Neural cell (in vitro differentiated cells): ENCODE measurements around the gene ATP8B1. TPM values are rescaled to one million over a fixed set of nuclear protein-coding genes. Genes with fewer than 3 reads are reported as not detected.

Experiments used
- H2AFZ ChIP-seq: fragments of 200-600, 300-800 bp; sonication (generic), shearing (Covaris generic); 2 replicates; pipeline ENCODE4 v1.6.0; 2014; ENCODE audit warnings: low read depth, mild to moderate bottlenecking, antibody characterized with exemption, low read length, moderate library complexity
- H3F3A ChIP-seq: fragments of 200-600 bp; shearing (Covaris generic); 2 replicates; pipeline ENCODE4 v1.6.1; 2016; ENCODE audit warnings: mild to moderate bottlenecking, moderate library complexity, mixed read lengths, antibody characterized with exemption, low read length; ENCODE audit not compliant: insufficient read depth, poor library complexity, severe bottlenecking
- H3K27ac ChIP-seq: fragments of 200-600, 300-800 bp; sonication (generic), shearing (Covaris generic); 2 replicates; pipeline ENCODE4 v1.5.1; 2014; ENCODE audit warnings: mild to moderate bottlenecking, low read length, moderate library complexity
- H3K27me3 ChIP-seq: fragments of 300-800, 200-600 bp; sonication (generic), shearing (Covaris generic); 2 replicates; pipeline ENCODE4 v1.6.0; 2014; ENCODE audit warnings: mild to moderate bottlenecking, low read depth, low read length, moderate library complexity; ENCODE audit not compliant: insufficient read depth
- H3K36me3 ChIP-seq: fragments of 300-800, 200-600 bp; sonication (generic), shearing (Covaris generic); 2 replicates; pipeline ENCODE4 v1.5.1; 2014; ENCODE audit warnings: mild to moderate bottlenecking, antibody characterized with exemption, low read length, moderate library complexity; ENCODE audit not compliant: insufficient read depth
- H3K4me2 ChIP-seq: fragments of 300-800, 200-600 bp; sonication (generic), shearing (Covaris generic); 2 replicates; pipeline ENCODE4 v1.6.0; 2014; ENCODE audit warnings: mild to moderate bottlenecking, low read length
- H3K4me3 ChIP-seq: fragments of 300-800, 200-600 bp; sonication (generic), shearing (Covaris generic); 2 replicates; pipeline ENCODE4 v1.5.1; 2014; ENCODE audit warnings: mild to moderate bottlenecking, low read length, moderate library complexity
- H3K79me2 ChIP-seq: fragments of 200-600 bp; shearing (Covaris generic); replicated peaks from 2 replicates; pipeline ENCODE4 v1.6.0; 2014; ENCODE audit warnings: mild to moderate bottlenecking, low read length, moderate library complexity; ENCODE audit not compliant: insufficient read depth
- H3K9ac ChIP-seq: fragments of 300-800, 200-600 bp; sonication (generic), shearing (Covaris generic); 2 replicates; pipeline ENCODE4 v1.6.1; 2016; ENCODE audit warnings: mild to moderate bottlenecking, low read length, mixed read lengths
- H3K9me2 ChIP-seq: fragments of 200-600 bp; shearing (Covaris generic); 2 replicates; pipeline ENCODE4 v1.6.1; 2016; ENCODE audit warnings: mild to moderate bottlenecking, low read length, mixed read lengths; ENCODE audit not compliant: insufficient read depth
- H3K9me3 ChIP-seq: fragments of 200-600, 300-800 bp; sonication (generic), shearing (Covaris generic); 2 replicates; pipeline ENCODE4 v1.6.1; 2016; ENCODE audit warnings: mild to moderate bottlenecking, mixed run types, low read length, moderate library complexity, mixed read lengths
- H4K20me1 ChIP-seq: fragments of 200-600 bp; shearing (Covaris generic); 2 replicates; pipeline ENCODE4 v1.6.1; 2016; ENCODE audit warnings: mild to moderate bottlenecking, mixed run types; ENCODE audit not compliant: insufficient read depth
- CTCF ChIP-seq: fragments of 450-650 bp; IDR thresholded peaks from 2 replicates; pipeline ENCODE4 v1.5.1; 2014; ENCODE audit warnings: antibody characterized with exemption, mild to moderate bottlenecking, moderate library complexity; ENCODE audit not compliant: poor library complexity, severe bottlenecking
- EP300 ChIP-seq: fragments of 450-650 bp; conservative IDR thresholded peaks from 2 replicates; pipeline ENCODE4 v1.6.1; 2014; ENCODE audit warnings: antibody characterized with exemption, mild to moderate bottlenecking, moderate library complexity; ENCODE audit not compliant: poor library complexity, severe bottlenecking
- EZH2 ChIP-seq: fragments of 200-600, 300-800 bp; shearing (Covaris generic), sonication (generic); IDR thresholded peaks from 2 replicates; pipeline ENCODE4 v1.6.1; 2014; ENCODE audit warnings: antibody characterized with exemption, low read length, borderline replicate concordance, mild to moderate bottlenecking; ENCODE audit not compliant: insufficient read depth, poor library complexity, severe bottlenecking
- MXI1 ChIP-seq: fragments of 450-650 bp; conservative IDR thresholded peaks from 2 replicates; pipeline ENCODE4 v1.6.1; 2014; ENCODE audit warnings: antibody characterized with exemption, mild to moderate bottlenecking; ENCODE audit not compliant: poor library complexity, severe bottlenecking
- POLR2AphosphoS5 ChIP-seq: IDR thresholded peaks from 2 replicates; pipeline ENCODE4 v1.6.1; 2012
- RAD21 ChIP-seq: fragments of 450-650 bp; conservative IDR thresholded peaks from 2 replicates; pipeline ENCODE4 v1.6.1; 2014; ENCODE audit warnings: antibody characterized with exemption, mild to moderate bottlenecking, moderate library complexity
- SMC3 ChIP-seq: fragments of 450-650 bp; conservative IDR thresholded peaks from 2 replicates; pipeline ENCODE4 v1.6.1; 2014; ENCODE audit warnings: antibody characterized with exemption, mild to moderate bottlenecking, moderate library complexity; ENCODE audit not compliant: poor library complexity
- TAF1 ChIP-seq: IDR thresholded peaks from 2 replicates; pipeline ENCODE4 v1.6.1; 2012; ENCODE audit warnings: low read depth
- polyA plus RNA-seq: library from polyadenylated mRNA; depleted of rRNA; stranded (reverse); fragments of >200 nt; gene quantifications from 2 replicates; pipeline ENCODE4 v1.2.3, GENCODE V29; 2014
- TF ChIP-seq, protein P1 (sequence below): IDR thresholded peaks from 2 replicates; pipeline ENCODE4 v1.6.1; 2012; ENCODE audit warnings: borderline replicate concordance

The ATP8B1 gene
- polyA plus RNA-seq, 1 donor from 2014 or later, result not detected

DNA sequence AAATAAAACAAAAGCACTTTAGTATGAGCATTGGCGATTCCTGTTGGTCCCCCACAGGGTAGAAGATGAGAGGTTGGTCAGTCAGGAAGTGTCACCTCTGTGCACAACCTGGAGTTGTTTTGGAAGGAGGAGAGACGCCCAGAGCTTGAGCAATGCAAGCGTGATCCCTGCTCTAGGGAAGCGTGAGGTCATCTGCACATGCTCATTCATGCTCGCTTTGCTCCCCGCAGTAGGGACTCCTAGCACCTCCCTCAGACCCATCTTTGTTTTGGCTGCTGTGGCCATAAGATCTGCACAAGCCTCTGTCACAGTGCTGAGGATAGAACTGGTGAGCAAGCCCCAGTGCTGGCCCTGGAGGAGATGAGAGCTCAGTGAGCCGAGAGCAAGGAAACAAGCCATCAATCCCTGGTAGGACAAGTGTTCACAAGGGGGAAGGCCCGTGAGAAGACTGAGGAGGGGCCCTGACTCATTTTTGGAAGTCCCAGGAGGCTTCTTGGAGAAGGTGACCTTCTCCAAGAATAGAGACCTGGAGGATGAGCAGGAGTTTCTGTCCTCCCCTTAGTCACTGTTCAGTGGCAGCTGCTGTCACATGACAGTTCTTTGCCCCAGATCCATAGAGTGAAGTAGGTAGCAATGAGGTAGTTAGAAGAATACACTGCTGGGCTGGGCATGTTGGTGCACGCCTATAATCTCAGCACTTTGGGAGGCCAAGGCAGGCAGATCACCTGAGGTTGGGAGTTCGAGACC, 13.3 kb upstream of the ATP8B1 start:
- Histone ChIP-seq H3K9me2 (no peaks in the 10 kb centered on the region), H2AFZ (no peak overlapping the region)
- TF ChIP-seq RAD21 (no peak), TAF1 (no peak), EZH2 (no peak), SMC3 (no peak), POLR2AphosphoS5 (no peak), EP300 (no peak), CTCF (no peak), MXI1 (no peak)
- TF ChIP-seq, protein P1, sequence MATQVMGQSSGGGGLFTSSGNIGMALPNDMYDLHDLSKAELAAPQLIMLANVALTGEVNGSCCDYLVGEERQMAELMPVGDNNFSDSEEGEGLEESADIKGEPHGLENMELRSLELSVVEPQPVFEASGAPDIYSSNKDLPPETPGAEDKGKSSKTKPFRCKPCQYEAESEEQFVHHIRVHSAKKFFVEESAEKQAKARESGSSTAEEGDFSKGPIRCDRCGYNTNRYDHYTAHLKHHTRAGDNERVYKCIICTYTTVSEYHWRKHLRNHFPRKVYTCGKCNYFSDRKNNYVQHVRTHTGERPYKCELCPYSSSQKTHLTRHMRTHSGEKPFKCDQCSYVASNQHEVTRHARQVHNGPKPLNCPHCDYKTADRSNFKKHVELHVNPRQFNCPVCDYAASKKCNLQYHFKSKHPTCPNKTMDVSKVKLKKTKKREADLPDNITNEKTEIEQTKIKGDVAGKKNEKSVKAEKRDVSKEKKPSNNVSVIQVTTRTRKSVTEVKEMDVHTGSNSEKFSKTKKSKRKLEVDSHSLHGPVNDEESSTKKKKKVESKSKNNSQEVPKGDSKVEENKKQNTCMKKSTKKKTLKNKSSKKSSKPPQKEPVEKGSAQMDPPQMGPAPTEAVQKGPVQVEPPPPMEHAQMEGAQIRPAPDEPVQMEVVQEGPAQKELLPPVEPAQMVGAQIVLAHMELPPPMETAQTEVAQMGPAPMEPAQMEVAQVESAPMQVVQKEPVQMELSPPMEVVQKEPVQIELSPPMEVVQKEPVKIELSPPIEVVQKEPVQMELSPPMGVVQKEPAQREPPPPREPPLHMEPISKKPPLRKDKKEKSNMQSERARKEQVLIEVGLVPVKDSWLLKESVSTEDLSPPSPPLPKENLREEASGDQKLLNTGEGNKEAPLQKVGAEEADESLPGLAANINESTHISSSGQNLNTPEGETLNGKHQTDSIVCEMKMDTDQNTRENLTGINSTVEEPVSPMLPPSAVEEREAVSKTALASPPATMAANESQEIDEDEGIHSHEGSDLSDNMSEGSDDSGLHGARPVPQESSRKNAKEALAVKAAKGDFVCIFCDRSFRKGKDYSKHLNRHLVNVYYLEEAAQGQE, result no peak

GRCh38 chr18:57814555-57814954, 11.4 kb upstream of the ATP8B1 start:
- TF ChIP-seq TAF1 (no peak), CTCF (no peak), POLR2AphosphoS5 (no peak), EP300 (no peak), SMC3 (no peak), RAD21 (no peak)
- TF ChIP-seq, protein P1, result no peak
- H3K4me2 ChIP-seq, result no peak overlapping the region
- no peaks in the 10 kb centered on the region for H3K79me2 ChIP-seq
- H3F3A ChIP-seq, result no peaks in the 10 kb centered on the region
- peaks cover 5% of the 10 kb centered on the region for H3K9me3 ChIP-seq
- H3K27ac ChIP-seq, result no peak overlapping the region
- no peaks in the 10 kb centered on the region for H3K27me3 ChIP-seq
- H3K9me2 ChIP-seq, result no peaks in the 10 kb centered on the region
- no peak overlapping the region for H2AFZ ChIP-seq
- H4K20me1 ChIP-seq, result no peaks in the 10 kb centered on the region
- H3K36me3 ChIP-seq, result no peaks in the 10 kb centered on the region
- no peak overlapping the region for H3K9ac ChIP-seq
- H3K4me3 ChIP-seq, result no peak overlapping the region

More for the DNA sequence above, 13.3 kb upstream of the ATP8B1 start:
- Histone ChIP-seq H3K27me3 (no peaks in the 10 kb centered on the region), H3K27ac (no peak overlapping the region), H3K4me3 (no peak overlapping the region), H3K79me2 (no peaks in the 10 kb centered on the region), H3K9me3 (peaks cover 5% of the 10 kb centered on the region), H3F3A (no peaks in the 10 kb centered on the region), H3K9ac (no peak overlapping the region), H3K4me2 (no peak overlapping the region), H4K20me1 (no peaks in the 10 kb centered on the region), H3K36me3 (no peaks in the 10 kb centered on the region)
